Heart left ventricle (tissue), 16 donors: Measurements from ENCODE around the gene MED12L. TPM values are rescaled to one million over a fixed set of nuclear protein-coding genes. Genes with fewer than 3 reads are reported as not detected.

Experiments used
- ATAC-seq, 4 donors: fragments of 200-7000 bp; cut with Tn5 transposase; one replicate each; pipeline ENCODE4 v1.9.1; 2020 to 2022; ENCODE audit warnings: moderate library complexity in 4 of 4, mild to moderate bottlenecking in 3 of 4, moderate number of reproducible peaks in 1 of 4
- DNase-seq, 5 donors: peaks; one replicate each; pipeline ENCODE4 v3.0.0-alpha.2; 2020
- H3K27ac ChIP-seq, 12 donors: fragments of 200-600 bp; sonication (generic) in 4 of 12; one replicate each; pipeline versions ENCODE4 v1.5.0 to v1.8.0; 2016 to 2022; ENCODE audit warnings: mild to moderate bottlenecking in 2 of 12
- H3K27me3 ChIP-seq, 9 donors: fragments of 200-600 bp; sonication (generic) in 2 of 9; one replicate each; pipeline versions ENCODE4 v1.5.1 to v1.8.0; 2016 to 2022; ENCODE audit warnings: mild to moderate bottlenecking in 3 of 9
- H3K36me3 ChIP-seq, 9 donors: fragments of 200-600 bp; sonication (generic) in 2 of 9; one replicate each; pipeline versions ENCODE4 v1.5.0 to v1.8.0; 2018 to 2022; ENCODE audit warnings: mild to moderate bottlenecking in 2 of 9
- H3K4me1 ChIP-seq, 12 donors: fragments of 200-600 bp; sonication (generic) in 4 of 12; one replicate each; pipeline versions ENCODE4 v1.5.0 to v1.8.0; 2016 to 2022; ENCODE audit warnings: mild to moderate bottlenecking in 3 of 12
- H3K4me3 ChIP-seq, 12 donors: fragments of 200-600 bp; sonication (generic) in 4 of 12; one replicate each; pipeline versions ENCODE4 v1.5.0 to v1.8.0; 2017 to 2022; ENCODE audit warnings: mild to moderate bottlenecking in 9 of 12, moderate library complexity in 4 of 12
- H3K9me3 ChIP-seq, 12 donors: fragments of 200-600 bp; sonication (generic) in 4 of 12; one replicate each; pipeline versions ENCODE4 v1.5.0 to v1.8.0; 2016 to 2022; ENCODE audit warnings: mild to moderate bottlenecking in 1 of 12
- CTCF ChIP-seq, 12 donors: fragments of 200-600 bp; sonication (generic) in 4 of 12; IDR thresholded peaks; one replicate each; pipeline versions ENCODE4 v1.5.0 to v1.8.0; 2018 to 2022; ENCODE audit warnings: antibody characterized with exemption in 12 of 12, mild to moderate bottlenecking in 5 of 12
- POLR2A ChIP-seq, 2 donors: fragments of 450-650 bp; IDR thresholded peaks; one replicate each; pipeline ENCODE4 v1.6.1; 2017; ENCODE audit warnings: antibody characterized with exemption in 2 of 2, mild to moderate bottlenecking in 2 of 2, moderate library complexity in 2 of 2
- WGBS, 4 donors: extraction: QIAGEN DNeasy Blood & Tissue Kit in 2 of 4; methylation state at CpG; one replicate each; pipeline versions ENCODE4 v1.1.5 to v1.1.7; 2013 to 2018; 5-methylcytosine and 5-hydroxymethylcytosine counted together
- intact Hi-C, 10 donors: fragments of 100-400 bp; cut with DNase I; formaldehyde crosslinking; loops; one replicate each; pipeline versions ENCODE4 v1.11.1 to v1.14.2; 2022
- polyA plus RNA-seq, 2 donors: library from polyadenylated mRNA; stranded (reverse); fragments of 200-250 nt; gene quantifications; one replicate each; pipeline ENCODE4 v1.2.3, GENCODE V29; 2013
- total RNA-seq, 9 donors: library from RNA; depleted of rRNA in 2 of 9; stranded (reverse); fragments of >200 nt in 2 of 9; fragmentation: NEBNext Ultra II Directional in 3 of 9; extraction: Animal tissue kit (Norgen Biotek cat#: 25700) in 3 of 9; gene quantifications; one replicate each; pipeline versions ENCODE4 v1.1.0 to v1.2.4, GENCODE V29; 2016 to 2023
- donor health status: ischemic (EF 13 %, LVEDD 7.1; RV severe dilation, severe dysfunction).
- donor health status: healthy with polysubstance abuse.
- donor health status: DM: no; HTN: yes; CAD: no.
- donor health status: DM: no; HTN: no; CAD: no.
- donor health status: ischemic (EF 25% LVEDD 6.9; RV normal size, moderate dysfunction).
- donor health status: ischemic (EF 25% LVEDD 5.7; RV mildly dilated, moderate dysfunction).
- donor health status: healthy.
- donor health status: DM: yes; HTN: yes; CAD: no.
- donor health status: ischemic (EF 35%, LVEDD 5.7; RV mildly dilated, moderate dysfunction).
- donor health status: nonischemic (EF 11% LVEDD 7.7; RV severe dilation, severe dysfunction).
- donor health status: DM: yes; HTN: yes; CAD: no.
- donor health status: PGD.
- donor health status: ischemic (EF 29% LVEDD 5.4; RV normal size, mild dysfunction).
- donor health status: nonischemic (EF 23%, LVEDD 6.1; RV moderate dilation, normal function).

MED12L gene
- total and polyA plus RNA-seq, 11 donors: 0.06 to 2.1 (median 0.39) TPM

- ATAC-seq (no peak), DNase-seq (no peak)
- no peak overlapping the region for H3K27ac ChIP-seq
- TF ChIP-seq CTCF (IDR thresholded peaks at IDR 0.05): no peak
- no peak for TF ChIP-seq POLR2A (IDR thresholded peaks at IDR 0.05)
- no peaks in the 10 kb centered on the region for H3K9me3 ChIP-seq
- no peaks in the 10 kb centered on the region for H3K27me3 ChIP-seq
- intact Hi-C loops: loop anchor here in 7 of 10 donors (5.0 to 10.0 kb wide), 5 partner anchors 228 to 480 kb away; no protein-coding TSS in a partner anchor
- 72 to 76% (median 74%) methylated on average over 8 of the region's 8 CpGs for WGBS, 4 donors
- H3K4me3 ChIP-seq: no peak overlapping the region
- no peaks in the 10 kb centered on the region for H3K36me3 ChIP-seq
- no peaks in the 10 kb centered on the region for H3K4me1 ChIP-seq
Observed at GRCh38 chr3:151436675-151437446, 351.4 kb downstream of the MED12L start.

DNA sequence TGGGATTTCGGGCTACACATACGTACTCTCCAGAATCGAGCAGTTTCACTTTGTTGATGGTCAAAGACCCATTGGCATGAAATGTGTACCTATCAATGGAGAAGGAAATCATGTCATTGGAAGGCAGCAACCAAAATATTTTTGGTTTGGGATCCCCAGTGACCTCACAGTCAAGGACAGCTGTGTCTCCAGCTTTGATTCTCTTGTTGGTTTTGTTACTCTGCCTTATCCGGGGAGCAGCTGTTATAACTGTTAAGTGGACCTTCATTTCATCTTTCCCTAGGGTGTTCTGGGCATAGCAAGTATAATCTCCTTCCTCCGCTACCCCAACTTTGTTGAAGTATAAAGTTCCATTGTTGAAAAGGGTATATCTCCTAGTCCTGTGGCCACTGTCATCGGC, 352.4 kb downstream of the MED12L start:
- H3K27me3 ChIP-seq: no peaks in the 10 kb centered on the region
- TF ChIP-seq POLR2A (IDR thresholded peaks at IDR 0.05): no peak
- TF ChIP-seq CTCF (IDR thresholded peaks at IDR 0.05): no peak
- ATAC-seq (no peak), DNase-seq (no peak)
- no peaks in the 10 kb centered on the region for H3K36me3 ChIP-seq
- no peaks in the 10 kb centered on the region for H3K4me1 ChIP-seq
- H3K9me3 ChIP-seq: no peaks in the 10 kb centered on the region
- intact Hi-C loops: loop anchor here (2.0 to 10.0 kb wide), 8 partner anchors 227 to 481 kb away; no protein-coding TSS in a partner anchor
- no peak overlapping the region for H3K4me3 ChIP-seq
- no peak overlapping the region for H3K27ac ChIP-seq
- WGBS, 4 donors: 87 to 92% (median 88%) methylated on average over 6 of the region's 6 CpGs

- peaks cover 0 to 1% (median 0%) of the 10 kb centered on the region in 12 donors for H3K4me1 ChIP-seq
- H3K27ac ChIP-seq: no peak overlapping the region
- DNase-seq (no peak), ATAC-seq (peak; percentile 67 to 73 (median 71))
- 24 to 32% (median 31%) methylated on average over 3 of the region's 3 CpGs for WGBS, 4 donors
- H3K9me3 ChIP-seq: no peaks in the 10 kb centered on the region
- TF ChIP-seq POLR2A (IDR thresholded peaks at IDR 0.05) (no peak), CTCF (IDR thresholded peaks at IDR 0.05) (peak; percentile 64 to 86 (median 78))
- H3K4me3 ChIP-seq: no peak overlapping the region
- intact Hi-C loops: loop anchor here (1.0 to 10.0 kb wide), 9 partner anchors 225 to 479 kb away; no protein-coding TSS in a partner anchor
- H3K27me3 ChIP-seq: no peaks in the 10 kb centered on the region
- no peaks in the 10 kb centered on the region for H3K36me3 ChIP-seq
Observed at GRCh38 chr3:151439652-151440125, 354.2 kb downstream of the MED12L start.

DNA sequence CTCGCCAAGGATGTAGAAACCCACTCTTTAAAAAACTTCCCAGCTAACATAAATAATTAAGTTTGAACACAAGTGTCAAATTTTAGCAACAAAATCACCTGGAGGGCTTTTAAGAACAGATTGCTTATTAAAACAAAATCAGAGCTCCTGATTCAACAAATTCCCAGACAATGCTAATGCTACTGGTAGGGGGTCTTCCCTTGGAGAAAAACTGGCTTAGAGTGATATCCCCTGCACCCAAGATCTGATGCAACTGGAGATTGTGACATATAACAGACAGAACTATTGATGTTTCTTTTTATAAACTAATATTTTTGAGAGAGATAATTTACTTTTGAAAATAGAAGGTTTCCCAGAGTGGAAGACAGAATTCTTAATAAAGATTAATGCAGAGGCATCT, 355.5 kb downstream of the MED12L start:
- no peak for DNase-seq
- no peak overlapping the region for H3K27ac ChIP-seq
- no peaks in the 10 kb centered on the region for H3K36me3 ChIP-seq
- H3K4me1 ChIP-seq: peaks cover 0 to 7% (median 0%) of the 10 kb centered on the region in 12 donors
- H3K9me3 ChIP-seq: peaks cover 0 to 4% (median 0%) of the 10 kb centered on the region in 12 donors
- intact Hi-C loops: loop anchor here in 5 of 10 donors (5.0 to 10.0 kb wide), 3 partner anchors 224 to 474 kb away; no protein-coding TSS in a partner anchor
- WGBS, 4 donors: 84 to 95% (median 92%) methylated on average over 1 of the region's 1 CpG
- no peaks in the 10 kb centered on the region for H3K27me3 ChIP-seq
- H3K4me3 ChIP-seq: no peak overlapping the region
- no peak for ATAC-seq
- TF ChIP-seq CTCF (IDR thresholded peaks at IDR 0.05) (no peak), POLR2A (IDR thresholded peaks at IDR 0.05) (no peak)
